Measurements from ENCODE around the gene ACOT9. TPM values are rescaled to one million over a fixed set of nuclear protein-coding genes. Genes with fewer than 3 reads are reported as not detected.
"Not testable (repeated sequence)": the region's sequence is repeated elsewhere in the genome, so short reads cannot be mapped to it uniquely, and the experiment has no call there.

Gene ACOT9
- total and polyA plus RNA-seq, 9 donors = 43.5 to 59.1 (median 51.3) TPM

DNA sequence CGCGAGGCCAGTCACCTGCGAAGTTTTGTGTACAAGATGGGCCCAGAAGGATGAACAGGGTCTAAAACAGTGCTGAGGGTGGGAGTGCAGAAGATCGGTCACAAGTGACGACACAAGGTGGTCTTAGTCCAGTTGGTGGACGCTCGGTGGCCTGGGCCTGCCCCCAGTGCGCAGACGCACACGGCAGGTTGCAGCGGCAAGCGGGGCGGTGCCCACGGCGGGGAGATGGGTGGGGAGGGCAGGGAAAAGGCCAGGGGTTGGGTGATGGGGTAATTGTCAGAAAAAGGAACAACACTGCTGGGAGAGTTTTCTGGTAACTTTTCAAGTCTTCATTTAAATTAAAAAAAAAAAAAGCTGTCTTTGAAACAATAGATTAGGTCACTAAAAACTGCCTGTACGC, 76.8 kb downstream of the ACOT9 start:
- DNase-seq = no peak
- Histone ChIP-seq H3K36me3 (ENCODE audit: control insufficient read depth, insufficient read depth, low read length) (no peaks in the 10 kb centered on the region), H3K4me1 (ENCODE audit: control insufficient read depth, insufficient read depth, low read length) (peaks cover 3% of the 10 kb centered on the region), H3K4me3 (ENCODE audit: low read length) (no peak overlapping the region), H3K27ac (ENCODE audit: low read length) (peak overlapping the region; percentile 81), H3K9me3 (replicated peaks; ENCODE audit: control insufficient read depth, low read depth, low read length) (no peaks in the 10 kb centered on the region), H3K27me3 (ENCODE audit: control insufficient read depth, insufficient read depth, low read length) (peaks cover 19% of the 10 kb centered on the region)
- 89% methylated on average over 14 of the region's 16 CpGs for WGBS (ENCODE audit: insufficient coverage)

DNA sequence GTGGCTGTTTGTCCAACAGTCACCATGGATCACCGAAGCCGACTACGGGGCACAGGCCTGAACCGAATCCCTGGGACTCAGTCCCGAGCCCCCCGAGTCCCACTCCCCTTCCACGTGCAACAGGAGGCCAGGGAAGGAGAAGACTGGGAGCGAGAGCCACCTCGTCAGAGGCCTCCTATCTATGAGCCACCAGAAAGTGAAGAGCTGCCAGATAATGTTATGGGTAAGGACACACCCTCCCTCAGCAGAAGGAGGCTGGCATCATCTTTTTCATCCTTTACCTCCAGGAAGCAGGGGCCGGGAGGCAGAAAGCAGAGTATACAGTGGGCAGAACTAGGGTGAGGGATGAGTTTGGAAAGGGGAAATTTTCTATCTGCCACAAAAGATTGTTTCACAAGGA, 78.6 kb downstream of the ACOT9 start:
- no peak for DNase-seq
- Histone ChIP-seq H3K36me3 (ENCODE audit: control insufficient read depth, insufficient read depth, low read length) (no peaks in the 10 kb centered on the region), H3K4me1 (ENCODE audit: control insufficient read depth, insufficient read depth, low read length) (no peaks in the 10 kb centered on the region), H3K27me3 (ENCODE audit: control insufficient read depth, insufficient read depth, low read length) (peaks cover 28% of the 10 kb centered on the region), H3K4me3 (ENCODE audit: low read length) (no peak overlapping the region), H3K27ac (ENCODE audit: low read length) (no peak overlapping the region), H3K9me3 (replicated peaks; ENCODE audit: control insufficient read depth, low read depth, low read length) (no peaks in the 10 kb centered on the region)
- 80% methylated on average over 5 of the region's 10 CpGs for WGBS (ENCODE audit: insufficient coverage)

DNA sequence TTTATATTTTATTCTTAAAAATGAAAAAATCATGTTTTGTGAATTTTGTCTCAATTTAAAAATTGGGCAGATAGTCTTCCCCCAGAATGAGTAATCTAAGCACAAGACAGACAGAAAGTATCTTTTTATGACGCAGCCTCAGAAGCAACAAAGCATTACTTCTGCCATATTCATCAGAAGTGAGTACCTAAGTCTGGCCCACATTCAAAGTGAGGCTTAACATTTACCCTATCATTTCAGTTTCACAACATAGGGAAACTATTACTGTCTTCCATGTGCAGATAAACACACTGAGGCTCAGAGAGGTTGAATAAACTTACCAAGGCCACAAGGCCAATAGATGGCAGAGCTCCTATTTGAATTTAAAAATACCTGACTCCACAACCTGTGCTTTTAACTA, 80.2 kb downstream of the ACOT9 start:
- no peaks in the 10 kb centered on the region for H3K4me1 ChIP-seq (ENCODE audit: control insufficient read depth, insufficient read depth, low read length)
- H3K27me3 ChIP-seq (ENCODE audit: control insufficient read depth, insufficient read depth, low read length) = peaks cover 32% of the 10 kb centered on the region
- no peak overlapping the region for H3K4me3 ChIP-seq (ENCODE audit: low read length)
- H3K27ac ChIP-seq (ENCODE audit: low read length) = no peak overlapping the region
- H3K36me3 ChIP-seq (ENCODE audit: control insufficient read depth, insufficient read depth, low read length) = no peaks in the 10 kb centered on the region
- no peaks in the 10 kb centered on the region for H3K9me3 ChIP-seq (replicated peaks; ENCODE audit: control insufficient read depth, low read depth, low read length)
- DNase-seq = no peak
- 40% methylated on average over 1 of the region's 1 CpG for WGBS (ENCODE audit: insufficient coverage)

DNA sequence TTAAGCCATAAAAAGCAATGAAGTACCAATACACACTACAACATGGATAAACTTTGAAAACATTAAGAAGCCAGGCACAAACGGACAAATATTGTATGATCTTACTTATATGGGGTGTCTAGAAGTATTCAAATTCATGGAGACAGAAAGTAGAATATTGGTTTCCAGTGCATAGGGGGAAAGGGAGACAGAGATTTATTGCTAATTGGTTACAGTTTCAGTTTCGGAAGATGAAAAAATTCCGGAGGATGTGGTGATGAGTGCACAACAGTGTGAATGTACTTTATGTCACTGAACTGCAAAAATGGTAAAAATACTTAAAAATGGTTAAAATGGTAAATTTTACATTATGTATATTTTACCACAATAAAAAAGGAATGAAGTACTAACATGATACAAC, 80.9 kb downstream of the ACOT9 start:
- Histone ChIP-seq H3K4me3 (ENCODE audit: low read length) (no peak overlapping the region), H3K27ac (ENCODE audit: low read length) (no peak overlapping the region), H3K27me3 (ENCODE audit: control insufficient read depth, insufficient read depth, low read length) (peaks cover 27% of the 10 kb centered on the region), H3K9me3 (replicated peaks; ENCODE audit: control insufficient read depth, low read depth, low read length) (no peaks in the 10 kb centered on the region), H3K36me3 (ENCODE audit: control insufficient read depth, insufficient read depth, low read length) (no peaks in the 10 kb centered on the region), H3K4me1 (ENCODE audit: control insufficient read depth, insufficient read depth, low read length) (no peaks in the 10 kb centered on the region)
- WGBS (ENCODE audit: insufficient coverage) = no CpG with 5 or more reads among the region's 3 CpGs
- DNase-seq = no peak

DNA sequence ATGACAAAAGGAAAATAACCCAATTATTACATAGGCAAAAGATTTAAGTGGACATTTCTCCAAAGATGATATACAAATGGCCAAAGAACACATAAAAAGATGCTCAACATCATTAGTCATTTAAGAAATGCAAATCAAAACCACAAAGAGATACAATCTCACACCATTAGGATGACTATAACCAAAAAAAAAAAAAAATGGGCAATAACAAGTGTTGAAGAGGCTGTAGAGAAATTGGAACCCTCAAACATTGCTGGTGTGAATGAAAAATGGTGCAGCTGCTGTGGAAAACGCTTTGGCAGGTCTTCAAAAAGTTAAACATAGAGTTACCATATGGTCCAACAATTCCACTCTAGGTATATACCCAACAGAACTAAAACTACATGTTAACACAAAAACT, 81.4 kb downstream of the ACOT9 start:
- WGBS (ENCODE audit: insufficient coverage) = no CpG with 5 or more reads among the region's 1 CpG
- H3K9me3 ChIP-seq (replicated peaks; ENCODE audit: control insufficient read depth, low read depth, low read length) = no peaks in the 10 kb centered on the region
- no peak for DNase-seq

DNA sequence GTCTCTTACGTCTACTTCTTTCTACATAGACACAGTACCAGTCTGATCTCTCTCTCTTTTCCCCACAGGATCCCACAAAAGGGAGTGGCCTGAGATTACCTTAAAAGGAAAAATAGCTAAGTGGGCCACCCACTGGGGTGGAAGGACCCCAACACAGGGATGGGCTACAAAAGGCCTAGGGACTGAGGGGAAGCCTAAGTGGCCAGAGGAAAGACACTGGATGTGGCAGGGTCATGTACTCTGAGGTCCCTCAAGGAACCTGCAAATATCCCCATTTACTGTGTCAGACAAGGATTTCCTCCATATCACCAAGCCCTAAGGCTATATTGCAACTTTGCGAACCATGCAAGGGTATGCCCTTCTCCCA, 82.3 kb downstream of the ACOT9 start:
- WGBS (ENCODE audit: insufficient coverage) = no CpG with 5 or more reads among the region's 2 CpGs

More for the DNA sequence above, 81.4 kb downstream of the ACOT9 start:
- H3K27ac ChIP-seq (ENCODE audit: low read length) = no peak overlapping the region
- H3K4me1 ChIP-seq (ENCODE audit: control insufficient read depth, insufficient read depth, low read length) = no peaks in the 10 kb centered on the region
- no peak overlapping the region for H3K4me3 ChIP-seq (ENCODE audit: low read length)
- peaks cover 30% of the 10 kb centered on the region for H3K27me3 ChIP-seq (ENCODE audit: control insufficient read depth, insufficient read depth, low read length)
- no peaks in the 10 kb centered on the region for H3K36me3 ChIP-seq (ENCODE audit: control insufficient read depth, insufficient read depth, low read length)

DNA sequence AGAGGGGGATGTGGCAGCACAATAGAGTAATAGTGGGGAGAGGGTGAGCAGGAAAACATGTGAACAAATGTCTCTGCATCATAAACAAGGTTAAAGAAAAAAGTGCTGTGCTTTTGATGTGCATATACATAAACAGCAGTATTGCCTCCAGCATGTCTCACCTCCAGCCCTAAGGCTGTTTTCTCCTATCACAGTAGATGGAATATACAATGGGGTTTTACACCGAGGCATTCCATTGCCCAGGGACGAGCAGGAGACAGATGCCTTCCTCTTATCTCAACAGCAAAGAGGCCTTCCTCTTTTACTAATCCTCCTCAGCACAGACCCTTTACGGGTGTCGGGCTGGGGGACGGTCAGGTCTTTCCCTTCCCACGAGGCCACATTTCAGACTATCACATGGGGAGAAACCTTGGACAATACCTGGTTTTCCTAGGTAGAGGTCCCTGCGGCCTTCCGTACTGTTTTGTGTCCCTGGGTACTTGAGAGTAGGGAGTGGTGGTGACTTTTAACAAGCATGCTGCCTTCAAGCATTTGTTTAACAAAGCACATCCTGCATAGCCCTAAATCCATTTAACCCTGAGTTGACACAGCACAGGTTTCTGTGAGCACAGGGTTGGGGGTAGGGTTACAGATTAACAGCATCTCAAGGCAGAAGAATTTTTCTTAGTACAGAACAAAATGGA, 82.9 kb downstream of the ACOT9 start:
- not testable (repeated sequence) for H3K36me3 ChIP-seq (ENCODE audit: control insufficient read depth, insufficient read depth, low read length); H3K4me3 ChIP-seq (ENCODE audit: low read length); H3K4me1 ChIP-seq (ENCODE audit: control insufficient read depth, insufficient read depth, low read length); DNase-seq; H3K9me3 ChIP-seq (replicated peaks; ENCODE audit: control insufficient read depth, low read depth, low read length); H3K27ac ChIP-seq (ENCODE audit: low read length)
- H3K27me3 ChIP-seq (ENCODE audit: control insufficient read depth, insufficient read depth, low read length) = peaks cover 23% of the 10 kb centered on the region
- 37% methylated on average over 2 of the region's 8 CpGs for WGBS (ENCODE audit: insufficient coverage)

More for the DNA sequence above, 82.3 kb downstream of the ACOT9 start:
- no peak overlapping the region for H3K4me3 ChIP-seq (ENCODE audit: low read length)
- H3K9me3 ChIP-seq (replicated peaks; ENCODE audit: control insufficient read depth, low read depth, low read length) = no peaks in the 10 kb centered on the region
- DNase-seq = no peak
- H3K27ac ChIP-seq (ENCODE audit: low read length) = no peak overlapping the region
- H3K36me3 ChIP-seq (ENCODE audit: control insufficient read depth, insufficient read depth, low read length) = no peaks in the 10 kb centered on the region
- H3K27me3 ChIP-seq (ENCODE audit: control insufficient read depth, insufficient read depth, low read length) = peaks cover 24% of the 10 kb centered on the region
- H3K4me1 ChIP-seq (ENCODE audit: control insufficient read depth, insufficient read depth, low read length) = no peaks in the 10 kb centered on the region

DNA sequence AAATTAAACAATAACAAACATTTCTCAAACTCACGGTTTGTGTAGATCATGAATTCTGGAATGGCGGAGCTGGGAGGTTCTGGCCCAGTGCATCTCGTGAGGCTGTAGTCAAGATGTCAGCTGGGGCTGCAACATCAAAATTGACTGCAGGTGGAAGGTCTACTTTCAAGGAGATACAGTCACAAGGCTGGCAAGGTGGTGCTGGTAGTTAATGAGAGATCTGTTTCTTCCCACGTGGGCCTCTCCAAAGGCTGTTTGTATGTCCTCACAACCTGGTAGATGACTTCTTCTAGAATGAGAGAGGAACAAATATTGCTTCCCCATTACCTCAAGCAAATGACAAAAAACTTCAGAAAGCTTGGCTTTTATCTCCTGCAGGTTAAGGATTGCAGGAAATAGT, 83.7 kb downstream of the ACOT9 start:
- H3K9me3 ChIP-seq (replicated peaks; ENCODE audit: control insufficient read depth, low read depth, low read length) = no peaks in the 10 kb centered on the region
- H3K36me3 ChIP-seq (ENCODE audit: control insufficient read depth, insufficient read depth, low read length) = no peaks in the 10 kb centered on the region
- DNase-seq = no peak
- no peak overlapping the region for H3K4me3 ChIP-seq (ENCODE audit: low read length)
- H3K27ac ChIP-seq (ENCODE audit: low read length) = no peak overlapping the region
- no peaks in the 10 kb centered on the region for H3K4me1 ChIP-seq (ENCODE audit: control insufficient read depth, insufficient read depth, low read length)
- WGBS (ENCODE audit: insufficient coverage) = 77% methylated on average over 2 of the region's 4 CpGs
- H3K27me3 ChIP-seq (ENCODE audit: control insufficient read depth, insufficient read depth, low read length) = peaks cover 21% of the 10 kb centered on the region

DNA sequence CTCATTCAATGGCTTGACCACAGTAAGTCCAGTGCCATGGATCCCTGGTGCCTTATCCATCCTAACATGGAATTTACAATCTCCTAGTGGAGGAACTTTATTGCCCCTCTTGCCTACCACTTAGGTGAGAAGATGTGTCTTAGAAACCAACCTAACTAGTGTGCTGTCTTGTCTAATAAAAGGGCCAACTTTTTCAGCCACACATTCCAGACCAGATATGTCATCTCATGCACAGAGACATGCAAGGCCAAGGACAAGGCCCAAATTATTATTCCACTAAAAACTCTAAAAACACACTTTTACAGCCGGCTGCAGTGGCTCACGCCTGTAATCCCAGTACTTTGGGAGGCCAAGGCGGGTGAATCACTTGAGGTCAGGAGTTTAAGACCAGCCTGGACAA, 86.4 kb downstream of the ACOT9 start:
- Histone ChIP-seq H3K4me1 (ENCODE audit: control insufficient read depth, insufficient read depth, low read length) (no peaks in the 10 kb centered on the region), H3K4me3 (ENCODE audit: low read length) (no peak overlapping the region), H3K36me3 (ENCODE audit: control insufficient read depth, insufficient read depth, low read length) (no peaks in the 10 kb centered on the region), H3K27ac (ENCODE audit: low read length) (no peak overlapping the region), H3K27me3 (ENCODE audit: control insufficient read depth, insufficient read depth, low read length) (peaks cover 19% of the 10 kb centered on the region), H3K9me3 (replicated peaks; ENCODE audit: control insufficient read depth, low read depth, low read length) (no peaks in the 10 kb centered on the region)
- DNase-seq = peak; percentile 43
- WGBS (ENCODE audit: insufficient coverage) = no CpG with 5 or more reads among the region's 3 CpGs

DNA sequence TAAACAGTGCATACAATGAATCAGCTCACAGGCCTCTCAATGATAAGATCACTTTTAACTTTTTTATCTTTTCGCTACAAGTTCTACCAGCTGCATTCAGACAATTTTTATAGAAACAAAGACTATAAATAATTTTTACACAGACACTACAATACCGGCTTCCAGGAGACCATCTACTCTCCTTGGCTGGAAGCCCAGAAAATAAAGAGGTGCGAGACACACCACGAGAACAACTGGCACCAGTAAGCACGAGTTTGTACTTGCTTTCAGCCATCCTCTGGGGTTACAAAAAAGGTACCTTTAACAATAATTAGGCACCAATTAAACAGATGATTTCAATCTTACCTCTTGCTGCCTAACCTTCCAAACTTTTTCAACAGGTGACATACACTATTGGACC, 87.0 kb downstream of the ACOT9 start:
- 35% methylated on average over 5 of the region's 5 CpGs for WGBS (ENCODE audit: insufficient coverage)
- no peaks in the 10 kb centered on the region for H3K36me3 ChIP-seq (ENCODE audit: control insufficient read depth, insufficient read depth, low read length)
- H3K27ac ChIP-seq (ENCODE audit: low read length) = no peak overlapping the region
- no peak for DNase-seq
- peaks cover 18% of the 10 kb centered on the region for H3K27me3 ChIP-seq (ENCODE audit: control insufficient read depth, insufficient read depth, low read length)
- H3K4me3 ChIP-seq (ENCODE audit: low read length) = no peak overlapping the region
- no peaks in the 10 kb centered on the region for H3K4me1 ChIP-seq (ENCODE audit: control insufficient read depth, insufficient read depth, low read length)
- no peaks in the 10 kb centered on the region for H3K9me3 ChIP-seq (replicated peaks; ENCODE audit: control insufficient read depth, low read depth, low read length)

All from muscle of leg (tissue), 11 donors.